Activated CD8-positive, alpha-beta T cell treated with anti-CD3 and anti-CD28 coated beads, Interleukin-2, amount 10 ng/mL, durations not matched to agents 7 days and 5 days (primary cell): ENCODE data around the gene GHR. TPM values are rescaled to one million over a fixed set of nuclear protein-coding genes. Genes with fewer than 3 reads are reported as not detected.
"Not testable (repeated sequence)": the region's sequence is repeated elsewhere in the genome, so short reads cannot be mapped to it uniquely, and the experiment has no call there.

Experiments
- ATAC-seq: fragments of 150-1000 bp; cut with Tn5 transposase; one replicate; pipeline ENCODE4 v1.10.0; 2021; ENCODE audit warnings: moderate library complexity
- CTCF ChIA-PET: fragments of 350-600 bp; sonication (Branson Sonifier 250); formaldehyde crosslinking; loops from one replicate; lab custom pipeline; 2021; ENCODE audit warnings: antibody characterized with exemption; lab: Charles Lee
- POLR2A ChIA-PET: fragments of 350-600 bp; sonication (Branson Sonifier 250); formaldehyde crosslinking; loops from one replicate; lab custom pipeline; 2021; ENCODE audit warnings: antibody characterized with exemption; lab: Charles Lee
- DNase-seq: peaks from one replicate; pipeline ENCODE4 v3.0.0-alpha.2; 2020
- H3K27ac Mint-ChIP-seq: one replicate; pipeline ENCODE4 v1.8.0; 2021; ENCODE audit warnings: mild to moderate bottlenecking, mixed read lengths
- H3K27me3 Mint-ChIP-seq: one replicate; pipeline ENCODE4 v1.8.0; 2021; ENCODE audit warnings: low read depth, mixed read lengths
- H3K36me3 Mint-ChIP-seq: one replicate; pipeline ENCODE4 v1.8.0; 2021; ENCODE audit warnings: low read depth, mixed read lengths
- H3K4me1 Mint-ChIP-seq: one replicate; pipeline ENCODE4 v1.8.0; 2021; ENCODE audit warnings: low read depth, mixed read lengths
- H3K4me3 Mint-ChIP-seq: one replicate; pipeline ENCODE4 v1.8.0; 2021; ENCODE audit warnings: mild to moderate bottlenecking, mixed read lengths
- H3K9me3 Mint-ChIP-seq: one replicate; pipeline ENCODE4 v1.8.0; 2022; ENCODE audit warnings: mixed read lengths; ENCODE audit not compliant: insufficient read depth
- total RNA-seq, 2 experiments: library from RNA; stranded (reverse); gene quantifications; one replicate each; pipeline ENCODE4 v1.2.3, GENCODE V29; 2021

The GHR gene
- total RNA-seq, 2 experiments from 2014 or later: not detected

GRCh38 chr5:42715785-42716184 is 292.5 kb downstream of the GHR start:
- ATAC-seq (no peak), DNase-seq (no peak)
- Mint-ChIP-seq H3K9me3 (no peaks in the 10 kb centered on the region), H3K4me3 (no peak overlapping the region), H3K4me1 (peaks cover 22% of the 10 kb centered on the region), H3K27me3 (peaks cover 24% of the 10 kb centered on the region), H3K36me3 (no peaks in the 10 kb centered on the region), H3K27ac (no peak overlapping the region)
- CTCF ChIA-PET: no interaction called here
- POLR2A ChIA-PET: no interaction called here

DNA sequence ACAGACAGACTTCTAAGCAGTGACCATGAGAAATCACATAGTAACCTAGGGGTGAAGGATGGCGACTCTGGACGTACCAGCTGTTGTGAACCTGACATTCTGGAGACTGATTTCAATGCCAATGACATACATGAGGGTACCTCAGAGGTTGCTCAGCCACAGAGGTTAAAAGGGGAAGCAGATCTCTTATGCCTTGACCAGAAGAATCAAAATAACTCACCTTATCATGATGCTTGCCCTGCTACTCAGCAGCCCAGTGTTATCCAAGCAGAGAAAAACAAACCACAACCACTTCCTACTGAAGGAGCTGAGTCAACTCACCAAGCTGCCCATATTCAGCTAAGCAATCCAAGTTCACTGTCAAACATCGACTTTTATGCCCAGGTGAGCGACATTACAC is 295.4 kb downstream of the GHR start:
- ATAC-seq: peak; percentile 88
- Mint-ChIP-seq H3K36me3 (no peaks in the 10 kb centered on the region), H3K4me1 (peaks cover 26% of the 10 kb centered on the region), H3K9me3 (no peaks in the 10 kb centered on the region), H3K27ac (no peak overlapping the region), H3K4me3 (no peak overlapping the region), H3K27me3 (peaks cover 37% of the 10 kb centered on the region)
- peak; percentile 54 for DNase-seq
- ChIA-PET POLR2A (no interaction called here), CTCF (interaction anchor here (0.7 to 1.3 kb wide), 6 partner anchors 27 to 190 kb away, joined by 3 to 4 read pairs (median 3); no protein-coding TSS in a partner anchor)

DNA sequence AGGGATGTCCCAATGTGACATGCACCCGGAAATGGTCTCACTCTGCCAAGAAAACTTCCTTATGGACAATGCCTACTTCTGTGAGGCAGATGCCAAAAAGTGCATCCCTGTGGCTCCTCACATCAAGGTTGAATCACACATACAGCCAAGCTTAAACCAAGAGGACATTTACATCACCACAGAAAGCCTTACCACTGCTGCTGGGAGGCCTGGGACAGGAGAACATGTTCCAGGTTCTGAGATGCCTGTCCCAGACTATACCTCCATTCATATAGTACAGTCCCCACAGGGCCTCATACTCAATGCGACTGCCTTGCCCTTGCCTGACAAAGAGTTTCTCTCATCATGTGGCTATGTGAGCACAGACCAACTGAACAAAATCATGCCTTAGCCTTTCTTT is 295.8 kb downstream of the GHR start:
- Mint-ChIP-seq H3K4me1 (peaks cover 26% of the 10 kb centered on the region), H3K9me3 (no peaks in the 10 kb centered on the region), H3K4me3 (no peak overlapping the region), H3K27ac (no peak overlapping the region), H3K36me3 (no peaks in the 10 kb centered on the region), H3K27me3 (peaks cover 38% of the 10 kb centered on the region)
- POLR2A ChIA-PET: no interaction called here
- ATAC-seq: no peak
- DNase-seq: peak; percentile 22
- CTCF ChIA-PET: interaction anchor here (1.0 to 1.3 kb wide), 4 partner anchors 26 to 171 kb away, joined by 3 to 4 read pairs (median 4); no protein-coding TSS in a partner anchor

DNA sequence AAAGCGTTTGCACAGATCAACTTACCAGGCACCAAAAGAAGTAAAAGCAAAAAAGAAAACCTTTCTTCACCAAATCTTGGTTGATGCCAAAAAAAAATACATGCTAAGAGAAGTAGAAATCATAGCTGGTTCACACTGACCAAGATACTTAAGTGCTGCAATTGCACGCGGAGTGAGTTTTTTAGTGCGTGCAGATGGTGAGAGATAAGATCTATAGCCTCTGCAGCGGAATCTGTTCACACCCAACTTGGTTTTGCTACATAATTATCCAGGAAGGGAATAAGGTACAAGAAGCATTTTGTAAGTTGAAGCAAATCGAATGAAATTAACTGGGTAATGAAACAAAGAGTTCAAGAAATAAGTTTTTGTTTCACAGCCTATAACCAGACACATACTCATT is 297.0 kb downstream of the GHR start:
- H3K27me3 Mint-ChIP-seq: peaks cover 41% of the 10 kb centered on the region
- POLR2A ChIA-PET: no interaction called here
- H3K36me3 Mint-ChIP-seq: no peaks in the 10 kb centered on the region
- peak; percentile 52 for ATAC-seq
- H3K4me1 Mint-ChIP-seq: peaks cover 26% of the 10 kb centered on the region
- H3K27ac Mint-ChIP-seq: no peak overlapping the region
- H3K4me3 Mint-ChIP-seq: no peak overlapping the region
- H3K9me3 Mint-ChIP-seq: no peaks in the 10 kb centered on the region
- CTCF ChIA-PET: no interaction called here
- peak; percentile 35 for DNase-seq

GRCh38 chr5:42721484-42721883 is 298.2 kb downstream of the GHR start:
- DNase-seq: no peak
- POLR2A ChIA-PET: no interaction called here
- H3K9me3 Mint-ChIP-seq: no peaks in the 10 kb centered on the region
- no peak for ATAC-seq
- peaks cover 42% of the 10 kb centered on the region for H3K27me3 Mint-ChIP-seq
- peaks cover 26% of the 10 kb centered on the region for H3K4me1 Mint-ChIP-seq
- CTCF ChIA-PET: interaction anchor here (1.1 to 1.6 kb wide), 4 partner anchors 24 to 168 kb away, joined by 3 to 6 read pairs (median 4); no protein-coding TSS in a partner anchor
- no peaks in the 10 kb centered on the region for H3K36me3 Mint-ChIP-seq
- H3K4me3 Mint-ChIP-seq: no peak overlapping the region
- no peak overlapping the region for H3K27ac Mint-ChIP-seq

DNA sequence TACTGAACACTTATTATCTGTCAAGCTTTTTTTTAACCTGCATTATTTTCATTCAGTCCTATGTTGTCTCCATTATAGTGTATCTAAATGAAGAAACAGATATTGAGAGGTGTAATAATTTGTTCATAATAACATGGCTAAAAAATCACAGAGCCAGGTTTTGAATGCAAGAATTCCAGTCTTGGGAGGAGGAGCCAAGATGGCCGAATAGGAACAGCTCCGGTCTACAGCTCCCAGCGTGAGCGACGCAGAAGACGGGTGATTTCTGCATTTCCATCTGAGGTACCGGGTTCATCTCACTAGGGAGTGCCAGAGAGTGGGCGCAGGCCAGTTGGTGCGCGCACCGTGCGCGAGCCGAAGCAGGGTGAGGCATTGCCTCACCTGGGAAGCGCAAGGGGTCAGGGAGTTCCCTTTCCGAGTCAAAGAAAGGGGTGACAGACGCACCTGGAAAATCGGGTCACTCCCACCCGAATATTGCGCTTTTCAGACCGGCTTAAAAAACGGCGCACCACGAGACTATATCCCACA is 311.4 kb downstream of the GHR start:
- H3K27me3 Mint-ChIP-seq, H3K27ac Mint-ChIP-seq, H3K4me1 Mint-ChIP-seq, H3K36me3 Mint-ChIP-seq, ATAC-seq, H3K9me3 Mint-ChIP-seq, DNase-seq, H3K4me3 Mint-ChIP-seq, POLR2A ChIA-PET: not testable (repeated sequence)
- CTCF ChIA-PET: interaction anchor here (1.1 to 1.4 kb wide), 2 partner anchors 10 to 11 kb away, joined by 3 to 4 read pairs; no protein-coding TSS in a partner anchor

DNA sequence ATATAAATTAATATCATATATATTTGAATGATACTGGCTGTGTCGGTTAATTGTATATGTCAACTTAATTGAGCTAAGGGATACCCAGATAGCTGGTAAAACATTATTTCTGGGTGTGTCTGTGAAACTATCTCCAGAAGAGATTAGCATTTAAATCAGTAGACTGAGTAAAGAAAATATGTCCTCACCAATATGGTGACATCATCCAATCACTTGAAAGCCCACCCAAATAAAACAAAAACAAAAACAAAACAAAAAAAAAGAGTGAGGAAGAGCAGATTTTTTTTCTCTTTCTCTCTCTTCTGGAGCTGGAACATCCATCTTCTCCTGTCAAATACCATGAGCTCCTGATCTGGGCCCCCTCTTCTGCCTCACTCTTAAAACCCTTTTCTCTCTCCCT is 317.7 kb downstream of the GHR start:
- H3K36me3 Mint-ChIP-seq: no peaks in the 10 kb centered on the region
- no peaks in the 10 kb centered on the region for H3K9me3 Mint-ChIP-seq
- DNase-seq: no peak
- CTCF ChIA-PET: interaction anchor here (1.1 kb wide), 1 partner anchor 168 kb away, joined by 3 read pairs; no protein-coding TSS in a partner anchor
- no peak for ATAC-seq
- POLR2A ChIA-PET: no interaction called here
- no peak overlapping the region for H3K4me3 Mint-ChIP-seq
- peaks cover 2% of the 10 kb centered on the region for H3K27me3 Mint-ChIP-seq
- no peaks in the 10 kb centered on the region for H3K4me1 Mint-ChIP-seq
- H3K27ac Mint-ChIP-seq: no peak overlapping the region

GRCh38 chr5:42745426-42745825 is 322.2 kb downstream of the GHR start:
- CTCF ChIA-PET: interaction anchor here (0.6 to 1.5 kb wide), 7 partner anchors 11 to 57 kb away, joined by 3 to 5 read pairs (median 4); no protein-coding TSS in a partner anchor

DNA sequence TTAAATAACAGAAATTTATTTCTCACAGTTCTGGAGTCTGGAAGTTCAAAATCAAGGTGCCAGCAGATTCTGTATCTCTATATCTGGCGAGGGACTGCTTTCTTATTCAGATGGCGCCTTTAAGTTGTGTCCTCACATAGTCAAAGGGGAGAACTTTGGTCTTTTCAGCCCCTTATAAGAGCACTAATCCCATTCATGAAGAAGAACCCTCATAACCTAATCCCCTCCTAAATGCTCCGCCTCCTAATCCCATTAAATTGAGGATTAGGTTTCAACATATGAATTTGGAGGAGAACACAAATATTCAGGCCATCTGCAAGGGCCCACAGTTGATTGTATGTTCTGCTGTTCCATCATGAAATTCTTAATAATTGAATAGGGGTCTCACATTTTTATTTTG is 322.6 kb downstream of the GHR start:
- ChIA-PET POLR2A (no interaction called here), CTCF (interaction anchor here (0.7 to 1.5 kb wide), 5 partner anchors 12 to 331 kb away, joined by 3 to 5 read pairs (median 4); no protein-coding TSS in a partner anchor)
- H3K36me3 Mint-ChIP-seq: no peaks in the 10 kb centered on the region
- H3K4me1 Mint-ChIP-seq: peaks cover 10% of the 10 kb centered on the region
- H3K4me3 Mint-ChIP-seq: no peak overlapping the region
- H3K27me3 Mint-ChIP-seq: peaks cover 2% of the 10 kb centered on the region
- ATAC-seq (no peak), DNase-seq (no peak)
- H3K27ac Mint-ChIP-seq: no peak overlapping the region
- no peaks in the 10 kb centered on the region for H3K9me3 Mint-ChIP-seq

More at GRCh38 chr5:42745426-42745825, 322.2 kb downstream of the GHR start:
- no peak overlapping the region for H3K4me3 Mint-ChIP-seq
- DNase-seq (no peak), ATAC-seq (no peak)
- no peaks in the 10 kb centered on the region for H3K9me3 Mint-ChIP-seq
- H3K27me3 Mint-ChIP-seq: peaks cover 2% of the 10 kb centered on the region
- no peak overlapping the region for H3K27ac Mint-ChIP-seq
- H3K4me1 Mint-ChIP-seq: peaks cover 10% of the 10 kb centered on the region
- POLR2A ChIA-PET: no interaction called here
- H3K36me3 Mint-ChIP-seq: no peaks in the 10 kb centered on the region

- POLR2A ChIA-PET: interaction anchor here (0.6 kb wide), 1 partner anchor 289 kb away, joined by 4 read pairs; no protein-coding TSS in a partner anchor
These were observed 325.8 kb downstream of the GHR start for GRCh38 chr5:42749020-42749419.

GRCh38 chr5:42750507-42750906 is 327.3 kb downstream of the GHR start:
- Mint-ChIP-seq H3K4me3 (no peak overlapping the region), H3K36me3 (no peaks in the 10 kb centered on the region), H3K4me1 (peaks cover 10% of the 10 kb centered on the region), H3K27me3 (no peaks in the 10 kb centered on the region), H3K27ac (no peak overlapping the region), H3K9me3 (no peaks in the 10 kb centered on the region)
- CTCF ChIA-PET: interaction anchor here (1.9 kb wide), 1 partner anchor 17 kb away, joined by 4 read pairs; no protein-coding TSS in a partner anchor
- ATAC-seq: no peak
- no peak for DNase-seq
- POLR2A ChIA-PET: no interaction called here

More at GRCh38 chr5:42749020-42749419, 325.8 kb downstream of the GHR start:
- no peak overlapping the region for H3K27ac Mint-ChIP-seq
- DNase-seq (no peak), ATAC-seq (peak; percentile 76)
- CTCF ChIA-PET: no interaction called here
- H3K4me1 Mint-ChIP-seq: peaks cover 10% of the 10 kb centered on the region
- no peak overlapping the region for H3K4me3 Mint-ChIP-seq
- no peaks in the 10 kb centered on the region for H3K9me3 Mint-ChIP-seq
- no peaks in the 10 kb centered on the region for H3K36me3 Mint-ChIP-seq
- H3K27me3 Mint-ChIP-seq: no peaks in the 10 kb centered on the region

- Mint-ChIP-seq H3K27me3 (no peaks in the 10 kb centered on the region), H3K4me1 (peaks cover 10% of the 10 kb centered on the region), H3K27ac (no peak overlapping the region), H3K9me3 (no peaks in the 10 kb centered on the region), H3K4me3 (no peak overlapping the region), H3K36me3 (no peaks in the 10 kb centered on the region)
- CTCF ChIA-PET: interaction anchor here (1.0 to 1.9 kb wide), 2 partner anchors 16 to 138 kb away, joined by 3 to 4 read pairs; no protein-coding TSS in a partner anchor
- ATAC-seq: no peak
- POLR2A ChIA-PET: no interaction called here
- DNase-seq: no peak
These were observed 327.8 kb downstream of the GHR start for GRCh38 chr5:42751044-42751443.
